ENCODE data around the gene ADAM22.

The ADAM22 gene

GRCh38 chr7:88167223-88167622, 233.2 kb downstream of the ADAM22 start:
- DNase-seq (ENCODE audit: low read depth) = no peak

DNA sequence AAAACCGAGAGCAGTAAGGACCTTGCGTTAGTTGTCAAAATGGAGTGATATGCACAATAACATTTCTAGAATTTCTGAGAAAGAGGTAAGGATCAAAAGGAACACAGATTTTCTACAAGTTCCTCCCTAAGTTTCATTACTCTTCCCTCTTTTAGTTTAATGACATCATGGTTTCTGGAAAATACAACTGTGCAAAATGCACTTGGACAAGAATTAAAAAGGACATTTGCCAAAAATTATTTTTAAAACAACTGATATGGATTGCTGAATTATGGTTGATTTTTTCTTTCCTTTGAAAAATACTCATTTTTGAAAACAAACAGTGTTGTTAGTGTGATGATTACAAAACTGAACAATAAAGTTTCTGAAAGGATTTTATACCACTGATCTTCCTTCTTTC, 233.7 kb downstream of the ADAM22 start:
- DNase-seq (ENCODE audit: low read depth) = no peak

- peak; percentile 6 for DNase-seq (ENCODE audit: low read depth)
Measured at GRCh38 chr7:88169717-88170320, 235.8 kb downstream of the ADAM22 start.

- no peak for DNase-seq (ENCODE audit: low read depth)
Measured at GRCh38 chr7:88172842-88173241, 238.8 kb downstream of the ADAM22 start.

GRCh38 chr7:88176190-88176589, 242.1 kb downstream of the ADAM22 start:
- DNase-seq (ENCODE audit: low read depth) = no peak

GRCh38 chr7:88183051-88183450, 249.0 kb downstream of the ADAM22 start:
- no peak for DNase-seq (ENCODE audit: low read depth)

- DNase-seq (ENCODE audit: low read depth) = no peak
Measured at GRCh38 chr7:88184848-88185304, 250.8 kb downstream of the ADAM22 start.

DNA sequence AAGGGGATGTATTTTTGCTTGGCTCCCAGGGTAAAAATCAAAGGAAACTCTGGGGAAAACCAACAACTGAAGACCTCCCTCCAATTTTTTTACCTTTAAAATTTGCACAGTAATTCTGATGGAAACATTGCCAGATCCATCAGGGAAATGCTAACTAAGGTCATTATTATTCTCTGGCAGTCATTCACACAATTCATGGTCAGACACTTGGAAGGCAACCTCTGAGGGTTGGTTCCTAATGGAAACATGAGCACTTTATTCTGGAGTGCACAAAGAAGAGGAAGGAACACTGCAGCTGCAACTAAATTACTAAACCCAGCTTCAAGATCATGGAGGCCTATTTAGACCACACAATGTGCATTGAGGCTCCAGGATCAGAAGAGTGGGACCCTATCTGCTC, 251.6 kb downstream of the ADAM22 start:
- DNase-seq (ENCODE audit: low read depth) = no peak

DNA sequence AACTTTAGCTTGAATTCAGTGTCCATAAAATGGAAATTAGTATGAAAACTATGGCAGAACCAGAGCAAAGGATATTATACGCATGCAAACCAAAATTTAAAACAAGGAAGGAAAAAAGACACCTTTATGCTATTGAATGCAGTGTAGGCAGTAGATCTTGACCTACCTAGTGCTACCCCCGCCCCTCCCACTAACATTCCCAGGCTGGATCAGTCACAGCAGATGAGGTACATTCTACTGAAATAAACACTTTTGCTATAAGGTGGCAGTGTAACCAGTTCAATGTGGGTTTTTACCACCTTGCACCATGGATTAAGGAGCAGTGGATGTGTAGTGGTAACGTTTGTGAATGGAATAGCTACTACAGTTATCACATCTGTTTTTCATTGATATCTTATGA, 257.9 kb downstream of the ADAM22 start:
- DNase-seq (ENCODE audit: low read depth) = no peak

GRCh38 chr7:88200261-88200660, 266.2 kb downstream of the ADAM22 start:
- no peak for DNase-seq (ENCODE audit: low read depth)

- no peak for DNase-seq (ENCODE audit: low read depth)
Measured at GRCh38 chr7:88200789-88201188, 266.7 kb downstream of the ADAM22 start.

GRCh38 chr7:88201305-88201704, 267.3 kb downstream of the ADAM22 start:
- no peak for DNase-seq (ENCODE audit: low read depth)

- no peak for DNase-seq (ENCODE audit: low read depth)
Measured at GRCh38 chr7:88202278-88202677, 268.2 kb downstream of the ADAM22 start.

- no peak for DNase-seq (ENCODE audit: low read depth)
Measured at GRCh38 chr7:88202799-88203198, 268.7 kb downstream of the ADAM22 start.

DNA sequence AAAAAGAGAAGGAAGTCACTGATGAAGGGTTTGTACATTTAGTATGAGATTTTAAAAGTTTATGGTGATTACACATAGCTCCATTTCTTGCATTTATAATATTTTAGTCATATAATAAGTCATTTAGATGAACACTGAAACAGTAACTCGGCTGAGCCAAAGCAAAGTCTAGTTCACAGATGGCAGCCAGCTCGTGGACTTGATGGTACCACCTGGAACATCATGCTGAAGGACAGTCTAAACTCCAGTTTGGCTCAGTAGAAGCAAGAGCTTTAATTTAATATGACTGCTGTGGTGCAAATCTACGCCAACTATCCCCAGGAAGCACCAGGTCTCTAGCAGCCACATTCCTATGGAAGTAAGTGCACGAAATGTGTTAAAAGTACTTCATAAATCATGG, 269.4 kb downstream of the ADAM22 start:
- DNase-seq (ENCODE audit: low read depth) = no peak

GRCh38 chr7:88204525-88205110, 270.6 kb downstream of the ADAM22 start:
- no peak for DNase-seq (ENCODE audit: low read depth)

DNA sequence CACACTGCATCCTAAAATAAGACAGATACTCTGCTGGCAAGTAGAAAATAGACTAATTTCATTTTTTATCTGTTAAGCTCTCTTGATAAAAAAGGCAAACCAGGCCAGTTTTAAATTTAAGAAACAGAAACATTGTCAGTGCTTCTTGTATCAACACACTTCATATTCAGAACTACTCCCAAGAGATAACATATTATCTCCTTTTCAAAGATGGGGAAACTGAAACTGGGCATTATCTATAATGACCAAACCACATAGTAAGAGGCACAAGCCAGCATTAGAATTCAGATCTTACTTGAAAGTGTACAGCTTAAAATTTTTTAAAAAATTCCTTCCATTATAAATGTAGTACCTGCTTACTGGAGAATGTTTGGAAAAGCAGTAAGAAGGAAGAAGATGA, 271.1 kb downstream of the ADAM22 start:
- DNase-seq (ENCODE audit: low read depth) = no peak

- DNase-seq (ENCODE audit: low read depth) = no peak
Measured at GRCh38 chr7:88206254-88206653, 272.2 kb downstream of the ADAM22 start.

DNA sequence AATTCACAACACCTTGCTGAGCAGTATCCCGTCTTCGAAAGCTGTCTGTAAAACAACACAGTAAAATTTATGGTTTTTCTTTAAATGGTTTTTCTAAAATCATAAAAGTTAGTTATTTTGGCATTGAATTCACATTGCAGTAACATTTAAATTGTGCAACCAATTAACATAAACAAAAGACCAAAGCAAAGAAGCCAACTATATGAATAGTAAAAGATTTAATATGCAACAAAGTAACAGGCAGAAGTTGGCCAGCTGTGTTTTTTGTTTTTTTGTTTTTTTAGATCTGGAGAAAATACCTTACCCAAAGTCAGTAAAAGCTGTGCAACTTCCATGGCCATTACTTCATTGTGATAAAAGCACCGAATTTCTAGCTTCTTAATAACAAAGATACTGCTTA, 274.5 kb downstream of the ADAM22 start:
- no peak for DNase-seq (ENCODE audit: low read depth)

GRCh38 chr7:88212918-88213317, 278.9 kb downstream of the ADAM22 start:
- no peak for DNase-seq (ENCODE audit: low read depth)

GRCh38 chr7:88214456-88214855, 280.4 kb downstream of the ADAM22 start:
- no peak for DNase-seq (ENCODE audit: low read depth)

- no peak for DNase-seq (ENCODE audit: low read depth)
Measured at GRCh38 chr7:88215295-88215694, 281.2 kb downstream of the ADAM22 start.

DNA sequence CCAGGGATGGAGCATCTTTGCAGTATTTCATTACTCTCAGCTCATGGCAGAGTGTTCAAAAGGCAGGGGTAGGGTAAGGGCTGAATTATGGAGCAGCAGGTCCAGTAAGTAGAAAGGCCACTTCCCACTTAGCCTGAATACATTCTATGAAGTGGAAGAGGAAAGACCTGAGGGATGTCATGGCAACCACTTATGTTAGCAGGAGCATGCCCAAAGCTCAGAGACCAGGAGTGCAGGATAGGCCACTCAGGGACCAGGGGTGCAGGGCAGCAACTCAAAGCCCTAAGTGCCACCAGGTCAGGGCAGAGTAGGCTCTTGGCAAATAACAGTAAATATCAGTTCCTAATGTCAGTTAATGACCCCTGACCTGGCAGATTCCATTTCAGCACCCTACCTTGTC, 282.2 kb downstream of the ADAM22 start:
- DNase-seq (ENCODE audit: low read depth) = no peak
